HEK293 (cell line): ENCODE data around the gene SPINK6.

Source experiments
- CTCF ChIA-PET: fragments of 350-600 bp; formaldehyde crosslinking; extraction: SDS; loops from one replicate; lab custom pipeline; 2021; ENCODE audit warnings: antibody characterized with exemption; lab: Yijun Ruan, JAX
- POLR2A ChIA-PET: fragments of 300-600 bp; formaldehyde crosslinking; extraction: SDS; loops from one replicate; lab custom pipeline; 2020; ENCODE audit warnings: antibody characterized with exemption, inconsistent platforms; lab: Yijun Ruan, JAX
- H3K27ac ChIP-seq: fragments of 200-500 bp; sonication (Bioruptor generic); 2 replicates; pipeline ENCODE4 v1.5.1; 2014; ENCODE audit warnings: low read depth, low read length, control low read depth, inconsistent platforms; ENCODE audit errors: extremely low read depth
- H3K36me3 ChIP-seq, 2 experiments: fragments of 200-500 bp in 1 of 2; sonication (Bioruptor generic) in 1 of 2; 1 replicate in 1 of 2; 2 replicates in 1 of 2; pipeline ENCODE4 v1.5.1; 2014 to 2017; ENCODE audit warnings: inconsistent platforms in 2 of 2, low read length in 2 of 2; ENCODE audit not compliant: control insufficient read depth in 2 of 2, insufficient read depth in 1 of 2
- H3K4me1 ChIP-seq: fragments of 200-500 bp; sonication (Bioruptor generic); 2 replicates; pipeline ENCODE4 v1.5.1; 2014; ENCODE audit warnings: mild to moderate bottlenecking, low read length, inconsistent platforms; ENCODE audit not compliant: control insufficient read depth, insufficient read depth
- H3K4me3 ChIP-seq: 2 replicates; pipeline ENCODE4 v1.5.1; 2011; ENCODE audit warnings: low read depth, mild to moderate bottlenecking, control low read depth, low read length, moderate library complexity
- H3K9me3 ChIP-seq: fragments of 200-500 bp; sonication (Bioruptor generic); 2 replicates; pipeline ENCODE4 v1.5.1; 2014; ENCODE audit warnings: low read depth, low read length, inconsistent platforms; ENCODE audit not compliant: control insufficient read depth, insufficient read depth
- GLIS2 ChIP-seq: fragments of 450-650 bp; formaldehyde crosslinking; IDR thresholded peaks from 2 replicates; pipeline ENCODE4 v1.5.1; 2016; ENCODE audit warnings: missing biosample characterization, missing genetic modification characterization
- MEIS1 ChIP-seq: sonication (generic); formaldehyde crosslinking; IDR thresholded peaks from 2 replicates; pipeline ENCODE4 v1.8.1; 2022; ENCODE audit warnings: missing genetic modification reagents, mild to moderate bottlenecking, borderline replicate concordance
- MZF1 ChIP-seq: fragments of 450-650 bp; formaldehyde crosslinking; IDR thresholded peaks from 2 replicates; pipeline ENCODE4 v1.5.1; 2017; ENCODE audit warnings: missing biosample characterization, missing genetic modification characterization, borderline replicate concordance
- SP3 ChIP-seq: fragments of 450-650 bp; formaldehyde crosslinking; IDR thresholded peaks from 2 replicates; pipeline ENCODE4 v1.5.1; 2016; ENCODE audit warnings: missing biosample characterization, missing genetic modification characterization
- ZBTB1 ChIP-seq: fragments of 450-650 bp; formaldehyde crosslinking; IDR thresholded peaks from 2 replicates; pipeline ENCODE4 v1.5.1; 2016; ENCODE audit warnings: missing biosample characterization, missing genetic modification characterization
- ZNF184 ChIP-seq: fragments of 450-650 bp; IDR thresholded peaks from 2 replicates; pipeline ENCODE4 v1.5.1; 2018; ENCODE audit warnings: missing biosample characterization, mild to moderate bottlenecking, missing genetic modification characterization
- ZNF19 ChIP-seq: fragments of 450-650 bp; formaldehyde crosslinking; IDR thresholded peaks from 2 replicates; pipeline ENCODE4; 2016; ENCODE audit warnings: missing biosample characterization, missing genetic modification characterization, low read depth
- ZNF302 ChIP-seq: fragments of 450-650 bp; formaldehyde crosslinking; IDR thresholded peaks from 2 replicates; pipeline ENCODE4 v1.5.1; 2016; ENCODE audit warnings: missing biosample characterization, missing genetic modification characterization, low read depth
- ZNF433 ChIP-seq: fragments of 450-650 bp; formaldehyde crosslinking; IDR thresholded peaks from 2 replicates; pipeline ENCODE4 v1.5.1; 2016; ENCODE audit warnings: missing biosample characterization, missing genetic modification characterization, low read depth
- ZNF555 ChIP-seq: fragments of 450-650 bp; formaldehyde crosslinking; conservative IDR thresholded peaks from 2 replicates; pipeline ENCODE4 v1.5.1; 2017; ENCODE audit warnings: missing biosample characterization, mild to moderate bottlenecking, missing genetic modification characterization, inconsistent platforms
- ZNF558 ChIP-seq: fragments of 450-650 bp; formaldehyde crosslinking; IDR thresholded peaks from 2 replicates; pipeline ENCODE4 v1.5.1; 2016; ENCODE audit warnings: missing biosample characterization, missing genetic modification characterization
- ZNF629 ChIP-seq: fragments of 450-650 bp; formaldehyde crosslinking; IDR thresholded peaks from 2 replicates; pipeline ENCODE4 v1.5.1; 2017; ENCODE audit warnings: missing biosample characterization, missing genetic modification characterization
- ZNF677 ChIP-seq: fragments of 450-650 bp; IDR thresholded peaks from 2 replicates; pipeline ENCODE4 v1.5.0; 2018; ENCODE audit warnings: missing biosample characterization, mild to moderate bottlenecking, missing genetic modification characterization, moderate library complexity
- ZNF776 ChIP-seq: fragments of 450-650 bp; formaldehyde crosslinking; IDR thresholded peaks from 2 replicates; pipeline ENCODE4 v1.5.0; 2017; ENCODE audit warnings: missing biosample characterization, missing genetic modification characterization, borderline replicate concordance
- TF ChIP-seq, protein P1 (sequence below): sonication (generic); formaldehyde crosslinking; IDR thresholded peaks from 2 replicates; pipeline ENCODE4 v1.8.1; 2022; ENCODE audit warnings: mild to moderate bottlenecking, moderate library complexity, missing genetic modification reagents
- TF ChIP-seq, protein P2 (sequence below): fragments of 450-650 bp; formaldehyde crosslinking; IDR thresholded peaks from 2 replicates; pipeline ENCODE4 v1.5.1; 2016; ENCODE audit warnings: missing biosample characterization, missing genetic modification characterization
- TF ChIP-seq, protein P3 (sequence below): fragments of 450-650 bp; IDR thresholded peaks from 2 replicates; pipeline ENCODE4 v1.5.1; 2018; ENCODE audit warnings: missing biosample characterization, mild to moderate bottlenecking, missing genetic modification characterization
- TF ChIP-seq, protein P4 (sequence below): fragments of 450-650 bp; formaldehyde crosslinking; IDR thresholded peaks from 2 replicates; pipeline ENCODE4 v1.5.1; 2016; ENCODE audit warnings: missing biosample characterization, missing genetic modification characterization, low read depth
- TF ChIP-seq, protein P5 (sequence below): fragments of 450-650 bp; formaldehyde crosslinking; IDR thresholded peaks from 2 replicates; pipeline ENCODE4 v1.5.1; 2016; ENCODE audit warnings: missing biosample characterization, missing genetic modification characterization
- TF ChIP-seq, protein P6 (sequence below): fragments of 450-650 bp; formaldehyde crosslinking; IDR thresholded peaks from 2 replicates; pipeline ENCODE4 v1.5.1; 2016; ENCODE audit warnings: missing biosample characterization, missing genetic modification characterization

Gene SPINK6, protein sequence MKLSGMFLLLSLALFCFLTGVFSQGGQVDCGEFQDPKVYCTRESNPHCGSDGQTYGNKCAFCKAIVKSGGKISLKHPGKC

DNA sequence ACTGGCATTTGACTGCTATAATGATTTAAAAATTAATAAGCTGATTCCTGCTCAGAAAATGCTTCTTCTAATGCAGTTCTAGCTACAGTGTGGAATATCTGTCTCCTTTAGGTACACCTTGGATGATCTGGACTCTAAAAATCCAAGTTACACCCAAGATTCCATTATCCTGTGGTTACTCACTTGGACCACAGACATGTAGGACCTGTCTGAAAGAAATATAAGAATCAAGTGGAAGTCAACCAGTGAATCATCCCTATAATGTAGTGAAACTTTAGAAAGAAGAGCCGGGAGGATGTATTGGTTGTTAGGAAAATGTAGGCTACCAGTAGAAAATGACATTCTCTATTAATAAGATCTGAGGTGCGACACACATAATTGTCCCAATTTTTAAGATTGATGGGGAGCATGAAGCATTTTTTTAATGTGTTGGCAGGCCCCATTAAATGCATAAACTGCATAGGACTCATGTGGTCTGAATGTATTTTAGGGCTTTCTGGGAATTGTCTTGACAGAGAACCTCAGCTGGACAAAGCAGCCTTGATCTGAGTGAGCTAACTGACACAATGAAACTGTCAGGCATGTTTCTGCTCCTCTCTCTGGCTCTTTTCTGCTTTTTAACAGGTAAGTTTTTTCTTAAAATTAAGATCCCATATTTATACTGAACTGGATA is at the start of gene SPINK6:
TSS of gene SPINK6 (plus strand) at position 512 of the 673 bp plus-strand sequence. CDS start at position 567, 55 bp downstream.
- CTCF ChIA-PET: no interaction called here
- TF ChIP-seq ZNF677: no peak
- POLR2A ChIA-PET: no interaction called here

DNA sequence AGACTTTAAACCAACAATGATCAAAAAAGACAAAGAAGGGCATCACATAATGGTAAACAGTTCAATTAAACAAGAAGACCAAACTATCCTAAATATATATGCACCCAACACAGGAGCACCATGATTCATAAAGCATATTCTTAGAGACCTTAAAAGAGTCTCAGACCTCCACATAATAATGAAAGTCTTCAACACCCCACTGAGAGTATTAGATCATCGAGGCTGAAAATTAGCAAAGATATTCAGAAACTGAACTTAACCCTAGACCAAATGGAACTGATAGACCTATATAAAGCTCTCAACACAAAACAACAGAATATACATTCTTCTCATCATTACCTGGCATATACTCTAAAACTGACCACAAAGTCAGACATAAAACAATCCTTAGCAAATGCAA is 46.2 kb upstream of the SPINK6 start:
- no peaks in the 10 kb centered on the region for H3K9me3 ChIP-seq
- no peaks in the 10 kb centered on the region for H3K36me3 ChIP-seq
- no peak overlapping the region for H3K4me3 ChIP-seq
- H3K27ac ChIP-seq: no peak overlapping the region
- ChIA-PET CTCF (no interaction called here), POLR2A (no interaction called here)
- H3K4me1 ChIP-seq: no peaks in the 10 kb centered on the region
- TF ChIP-seq MEIS1 (CRISPR knock-in tag) (no peak), ZNF184 (tag by site-specific recombination) (no peak), ZNF433 (tag by site-specific recombination) (no peak), ZNF629 (tag by site-specific recombination) (no peak), MZF1 (tag by site-specific recombination) (no peak), ZNF555 (no peak), ZBTB1 (no peak)
- TF ChIP-seq, protein P1, sequence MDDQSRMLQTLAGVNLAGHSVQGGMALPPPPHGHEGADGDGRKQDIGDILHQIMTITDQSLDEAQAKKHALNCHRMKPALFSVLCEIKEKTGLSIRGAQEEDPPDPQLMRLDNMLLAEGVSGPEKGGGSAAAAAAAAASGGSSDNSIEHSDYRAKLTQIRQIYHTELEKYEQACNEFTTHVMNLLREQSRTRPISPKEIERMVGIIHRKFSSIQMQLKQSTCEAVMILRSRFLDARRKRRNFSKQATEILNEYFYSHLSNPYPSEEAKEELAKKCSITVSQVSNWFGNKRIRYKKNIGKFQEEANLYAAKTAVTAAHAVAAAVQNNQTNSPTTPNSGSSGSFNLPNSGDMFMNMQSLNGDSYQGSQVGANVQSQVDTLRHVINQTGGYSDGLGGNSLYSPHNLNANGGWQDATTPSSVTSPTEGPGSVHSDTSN (CRISPR knock-in tag): no peak

More for the DNA sequence above, at the start of gene SPINK6:
- Histone ChIP-seq H3K4me3 (no peak within 1 kb of the TSS), H3K4me1 (no peaks in the 10 kb centered on the region), H3K27ac (no peak within 1 kb of the TSS), H3K9me3 (no peaks in the 10 kb centered on the region), H3K36me3 (no peaks in the 10 kb centered on the region)

DNA sequence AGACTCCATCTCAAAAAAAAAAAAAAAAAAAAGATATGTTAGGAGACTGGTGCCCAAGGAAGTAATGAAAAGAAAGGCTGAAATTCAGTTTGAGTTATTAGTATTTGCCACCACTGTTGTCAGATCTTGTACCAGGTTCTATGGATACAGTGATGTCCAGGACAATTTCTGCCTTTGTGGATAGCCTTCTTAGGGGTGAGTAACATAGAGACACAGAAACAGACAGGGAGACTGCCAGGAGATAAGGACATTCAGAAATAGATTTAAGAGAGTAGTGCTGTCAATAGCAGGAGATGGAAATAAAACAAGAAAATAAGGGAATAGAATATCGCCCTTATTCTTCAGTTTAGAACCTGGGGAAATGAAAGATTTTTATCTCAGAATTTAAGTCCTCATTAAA is 40.8 kb upstream of the SPINK6 start:
- ChIA-PET POLR2A (no interaction called here), CTCF (no interaction called here)
- no peaks in the 10 kb centered on the region for H3K4me1 ChIP-seq
- H3K9me3 ChIP-seq: no peaks in the 10 kb centered on the region
- H3K27ac ChIP-seq: no peak overlapping the region
- H3K36me3 ChIP-seq: no peaks in the 10 kb centered on the region
- H3K4me3 ChIP-seq: no peak overlapping the region
- TF ChIP-seq GLIS2 (tag by site-specific recombination) (no peak), ZNF19 (tag by site-specific recombination) (no peak), ZNF558 (tag by site-specific recombination) (no peak), ZNF302 (tag by site-specific recombination) (no peak), SP3 (tag by site-specific recombination) (no peak), ZNF776 (no peak), ZNF184 (tag by site-specific recombination) (no peak)
- TF ChIP-seq, protein P2, sequence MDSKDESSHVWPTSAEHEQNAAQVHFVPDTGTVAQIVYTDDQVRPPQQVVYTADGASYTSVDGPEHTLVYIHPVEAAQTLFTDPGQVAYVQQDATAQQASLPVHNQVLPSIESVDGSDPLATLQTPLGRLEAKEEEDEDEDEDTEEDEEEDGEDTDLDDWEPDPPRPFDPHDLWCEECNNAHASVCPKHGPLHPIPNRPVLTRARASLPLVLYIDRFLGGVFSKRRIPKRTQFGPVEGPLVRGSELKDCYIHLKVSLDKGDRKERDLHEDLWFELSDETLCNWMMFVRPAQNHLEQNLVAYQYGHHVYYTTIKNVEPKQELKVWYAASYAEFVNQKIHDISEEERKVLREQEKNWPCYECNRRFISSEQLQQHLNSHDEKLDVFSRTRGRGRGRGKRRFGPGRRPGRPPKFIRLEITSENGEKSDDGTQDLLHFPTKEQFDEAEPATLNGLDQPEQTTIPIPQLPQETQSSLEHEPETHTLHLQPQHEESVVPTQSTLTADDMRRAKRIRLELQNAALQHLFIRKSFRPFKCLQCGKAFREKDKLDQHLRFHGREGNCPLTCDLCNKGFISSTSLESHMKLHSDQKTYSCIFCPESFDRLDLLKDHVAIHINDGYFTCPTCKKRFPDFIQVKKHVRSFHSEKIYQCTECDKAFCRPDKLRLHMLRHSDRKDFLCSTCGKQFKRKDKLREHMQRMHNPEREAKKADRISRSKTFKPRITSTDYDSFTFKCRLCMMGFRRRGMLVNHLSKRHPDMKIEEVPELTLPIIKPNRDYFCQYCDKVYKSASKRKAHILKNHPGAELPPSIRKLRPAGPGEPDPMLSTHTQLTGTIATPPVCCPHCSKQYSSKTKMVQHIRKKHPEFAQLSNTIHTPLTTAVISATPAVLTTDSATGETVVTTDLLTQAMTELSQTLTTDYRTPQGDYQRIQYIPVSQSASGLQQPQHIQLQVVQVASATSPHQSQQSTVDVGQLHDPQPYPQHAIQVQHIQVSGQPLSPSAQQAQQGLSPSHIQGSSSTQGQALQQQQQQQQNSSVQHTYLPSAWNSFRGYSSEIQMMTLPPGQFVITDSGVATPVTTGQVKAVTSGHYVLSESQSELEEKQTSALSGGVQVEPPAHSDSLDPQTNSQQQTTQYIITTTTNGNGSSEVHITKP (tag by site-specific recombination): no peak
- TF ChIP-seq, protein P3, sequence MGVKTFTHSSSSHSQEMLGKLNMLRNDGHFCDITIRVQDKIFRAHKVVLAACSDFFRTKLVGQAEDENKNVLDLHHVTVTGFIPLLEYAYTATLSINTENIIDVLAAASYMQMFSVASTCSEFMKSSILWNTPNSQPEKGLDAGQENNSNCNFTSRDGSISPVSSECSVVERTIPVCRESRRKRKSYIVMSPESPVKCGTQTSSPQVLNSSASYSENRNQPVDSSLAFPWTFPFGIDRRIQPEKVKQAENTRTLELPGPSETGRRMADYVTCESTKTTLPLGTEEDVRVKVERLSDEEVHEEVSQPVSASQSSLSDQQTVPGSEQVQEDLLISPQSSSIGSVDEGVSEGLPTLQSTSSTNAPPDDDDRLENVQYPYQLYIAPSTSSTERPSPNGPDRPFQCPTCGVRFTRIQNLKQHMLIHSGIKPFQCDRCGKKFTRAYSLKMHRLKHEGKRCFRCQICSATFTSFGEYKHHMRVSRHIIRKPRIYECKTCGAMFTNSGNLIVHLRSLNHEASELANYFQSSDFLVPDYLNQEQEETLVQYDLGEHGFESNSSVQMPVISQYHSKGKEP (tag by site-specific recombination): no peak
- TF ChIP-seq, protein P4, sequence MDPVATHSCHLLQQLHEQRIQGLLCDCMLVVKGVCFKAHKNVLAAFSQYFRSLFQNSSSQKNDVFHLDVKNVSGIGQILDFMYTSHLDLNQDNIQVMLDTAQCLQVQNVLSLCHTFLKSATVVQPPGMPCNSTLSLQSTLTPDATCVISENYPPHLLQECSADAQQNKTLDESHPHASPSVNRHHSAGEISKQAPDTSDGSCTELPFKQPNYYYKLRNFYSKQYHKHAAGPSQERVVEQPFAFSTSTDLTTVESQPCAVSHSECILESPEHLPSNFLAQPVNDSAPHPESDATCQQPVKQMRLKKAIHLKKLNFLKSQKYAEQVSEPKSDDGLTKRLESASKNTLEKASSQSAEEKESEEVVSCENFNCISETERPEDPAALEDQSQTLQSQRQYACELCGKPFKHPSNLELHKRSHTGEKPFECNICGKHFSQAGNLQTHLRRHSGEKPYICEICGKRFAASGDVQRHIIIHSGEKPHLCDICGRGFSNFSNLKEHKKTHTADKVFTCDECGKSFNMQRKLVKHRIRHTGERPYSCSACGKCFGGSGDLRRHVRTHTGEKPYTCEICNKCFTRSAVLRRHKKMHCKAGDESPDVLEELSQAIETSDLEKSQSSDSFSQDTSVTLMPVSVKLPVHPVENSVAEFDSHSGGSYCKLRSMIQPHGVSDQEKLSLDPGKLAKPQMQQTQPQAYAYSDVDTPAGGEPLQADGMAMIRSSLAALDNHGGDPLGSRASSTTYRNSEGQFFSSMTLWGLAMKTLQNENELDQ: no peak
- TF ChIP-seq, protein P5, sequence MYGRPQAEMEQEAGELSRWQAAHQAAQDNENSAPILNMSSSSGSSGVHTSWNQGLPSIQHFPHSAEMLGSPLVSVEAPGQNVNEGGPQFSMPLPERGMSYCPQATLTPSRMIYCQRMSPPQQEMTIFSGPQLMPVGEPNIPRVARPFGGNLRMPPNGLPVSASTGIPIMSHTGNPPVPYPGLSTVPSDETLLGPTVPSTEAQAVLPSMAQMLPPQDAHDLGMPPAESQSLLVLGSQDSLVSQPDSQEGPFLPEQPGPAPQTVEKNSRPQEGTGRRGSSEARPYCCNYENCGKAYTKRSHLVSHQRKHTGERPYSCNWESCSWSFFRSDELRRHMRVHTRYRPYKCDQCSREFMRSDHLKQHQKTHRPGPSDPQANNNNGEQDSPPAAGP (tag by site-specific recombination): no peak
- TF ChIP-seq, protein P6, sequence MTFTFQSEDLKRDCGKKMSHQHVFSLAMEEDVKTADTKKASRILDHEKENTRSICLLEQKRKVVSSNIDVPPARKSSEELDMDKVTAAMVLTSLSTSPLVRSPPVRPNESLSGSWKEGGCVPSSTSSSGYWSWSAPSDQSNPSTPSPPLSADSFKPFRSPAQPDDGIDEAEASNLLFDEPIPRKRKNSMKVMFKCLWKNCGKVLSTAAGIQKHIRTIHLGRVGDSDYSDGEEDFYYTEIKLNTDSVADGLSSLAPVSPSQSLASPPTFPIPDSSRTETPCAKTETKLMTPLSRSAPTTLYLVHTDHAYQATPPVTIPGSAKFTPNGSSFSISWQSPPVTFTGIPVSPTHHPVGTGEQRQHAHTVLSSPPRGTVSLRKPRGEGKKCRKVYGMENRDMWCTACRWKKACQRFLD (tag by site-specific recombination): no peak
